Stimulated activated CD4-positive, alpha-beta T cell treated with anti-CD3 and anti-CD28 coated beads, Interleukin-15, amount 100 ng/mL, for 1 hour (primary cell): Measurements from ENCODE around the gene MRTFA.

ENCODE experiments used
- DNase-seq, 2 donors: peaks; one replicate each; pipeline ENCODE4 v3.0.0-alpha.2; 2020; ENCODE audit warnings: low read depth in 1 of 2, low spot score in 1 of 2

Gene MRTFA

DNA sequence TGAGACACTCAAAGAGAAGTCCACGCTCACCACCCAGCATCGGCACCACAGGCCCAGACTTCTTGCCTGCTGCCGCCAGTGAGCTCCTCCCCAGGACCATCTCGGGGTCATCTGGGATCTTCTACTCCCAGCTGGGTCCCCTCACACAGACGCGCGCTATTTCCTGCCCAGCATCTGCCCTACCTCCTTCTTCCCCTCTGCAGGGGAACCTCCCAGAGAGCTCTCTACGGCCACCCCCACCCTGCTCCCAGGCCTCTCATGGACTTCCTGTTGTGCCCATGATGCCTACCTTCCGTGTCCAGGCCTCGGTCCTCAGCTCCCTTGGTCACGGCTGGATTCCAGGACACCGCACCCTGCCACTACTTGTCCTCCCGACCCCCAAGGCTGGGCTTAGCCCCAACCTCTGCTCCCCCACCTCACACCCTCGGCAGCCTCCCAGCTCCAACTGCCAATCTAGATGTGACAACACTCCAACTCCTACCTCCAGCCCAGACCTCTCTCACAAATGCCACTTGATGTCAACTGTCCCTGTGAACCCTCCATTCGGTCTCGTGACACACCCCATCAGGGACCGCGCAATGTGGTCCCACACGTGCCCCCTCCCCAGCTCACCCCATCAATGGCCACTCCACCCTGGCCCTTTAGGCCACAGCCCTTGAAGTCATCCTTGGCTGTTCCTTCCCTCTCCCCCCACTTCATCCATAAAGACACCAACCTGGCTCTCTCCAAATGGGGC is 220.8 kb downstream of the MRTFA start:
- no peak for DNase-seq

DNA sequence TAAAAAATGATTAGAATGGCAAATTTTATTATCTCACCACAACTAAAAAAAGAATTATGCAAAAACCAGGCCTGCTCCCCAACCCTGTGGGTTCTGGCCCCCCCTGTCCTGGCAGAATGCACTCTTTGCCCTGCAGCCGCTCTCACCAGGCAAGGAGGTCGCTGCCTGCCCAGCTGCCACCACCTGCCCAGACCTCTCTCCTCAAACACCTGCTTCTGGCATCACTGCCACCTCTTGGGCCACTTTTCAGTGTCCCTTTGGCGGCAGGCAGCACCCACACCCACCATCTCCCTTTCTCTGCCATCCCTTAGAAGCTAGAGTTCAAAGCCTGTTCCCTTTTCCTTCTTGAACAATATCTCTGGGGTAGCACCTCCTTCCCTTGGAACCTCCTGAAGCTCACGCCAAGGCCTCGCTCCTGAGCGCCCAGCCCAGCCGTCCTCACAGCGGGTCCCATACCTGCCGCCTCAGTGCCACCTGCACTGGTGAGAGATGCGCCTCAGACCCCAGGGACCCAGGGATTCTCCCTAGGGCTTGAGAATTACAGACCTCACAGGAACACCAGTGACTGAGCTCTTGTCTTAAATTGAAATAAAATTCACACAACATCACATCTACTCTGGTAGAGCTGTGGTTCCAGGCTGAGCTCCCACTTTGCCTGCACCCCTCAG is 221.5 kb downstream of the MRTFA start:
- DNase-seq, result no peak

DNA sequence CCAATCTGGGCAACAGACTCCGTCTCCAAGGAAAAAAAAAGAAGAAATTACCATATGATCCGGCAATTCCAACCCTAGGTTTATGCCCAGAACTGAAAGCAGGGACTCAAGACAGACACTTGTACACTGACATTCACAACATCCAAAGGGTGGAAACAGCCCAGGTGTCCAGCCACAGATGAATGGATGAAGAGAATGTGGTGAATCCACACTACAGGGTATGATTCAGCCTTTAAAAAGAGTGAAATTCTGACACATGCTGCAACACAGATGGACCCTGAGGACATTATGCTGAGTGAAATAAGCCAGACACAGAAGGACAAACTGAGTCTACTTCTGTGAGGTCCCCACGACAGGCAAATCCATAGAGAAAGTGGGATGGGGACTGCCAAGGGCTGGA is 222.2 kb downstream of the MRTFA start:
- no peak for DNase-seq

DNA sequence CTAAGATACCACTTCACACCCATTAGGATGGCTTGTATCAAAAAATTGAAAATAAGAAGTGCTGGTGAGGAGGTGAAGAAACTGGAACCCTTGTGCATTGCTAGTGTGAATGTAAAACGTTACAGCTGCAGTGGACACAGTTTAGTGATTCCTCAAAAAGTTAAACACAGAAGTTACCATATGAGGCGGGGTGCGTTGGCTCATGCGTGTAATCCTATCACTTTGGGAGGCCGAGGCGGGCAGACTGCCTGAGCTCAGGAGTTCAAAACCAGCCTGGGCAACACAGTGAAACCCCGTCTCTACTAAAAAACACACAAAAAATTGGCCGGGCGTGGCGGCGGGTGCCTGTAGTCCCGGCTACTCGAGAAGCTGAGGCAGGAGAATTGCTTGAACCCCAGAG is 222.6 kb downstream of the MRTFA start:
- DNase-seq, result no peak

DNA sequence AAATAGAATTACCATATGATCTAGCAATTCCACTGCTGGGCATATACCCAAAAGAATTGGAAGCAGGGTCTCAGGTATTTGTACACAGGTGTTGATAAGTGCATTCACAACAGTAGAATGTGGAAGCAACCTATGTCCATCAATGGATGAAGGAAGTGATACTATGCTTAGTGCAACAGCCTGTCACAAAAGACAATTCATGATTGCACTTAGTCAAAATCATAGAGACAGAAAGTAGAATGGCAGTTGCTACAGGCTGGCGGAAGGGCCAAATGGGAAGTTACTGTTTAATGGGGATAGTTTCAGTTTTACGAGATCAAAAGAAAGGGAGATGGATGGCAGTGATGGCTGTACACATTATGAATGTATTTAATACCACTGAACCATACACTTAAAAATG is 224.1 kb downstream of the MRTFA start:
- no peak for DNase-seq

DNA sequence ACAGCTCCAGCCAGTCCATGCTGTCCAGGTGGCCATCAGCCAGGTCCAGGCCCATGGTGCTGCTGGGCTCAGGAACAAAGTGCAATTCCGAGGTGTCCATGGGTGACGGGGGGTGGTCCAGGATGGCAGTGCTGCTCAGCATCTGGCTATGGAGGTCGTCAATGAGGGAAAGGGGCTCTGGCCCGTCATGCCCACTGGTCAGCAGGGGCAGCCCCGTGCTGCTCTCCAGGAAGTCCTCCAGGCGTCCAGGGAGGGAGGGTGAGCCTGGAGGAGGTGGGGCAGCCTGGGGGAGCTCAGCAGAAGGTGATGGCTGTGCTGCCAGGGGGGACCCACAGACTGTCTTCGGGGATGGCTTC is 225.0 kb downstream of the MRTFA start:
- no peak for DNase-seq

DNA sequence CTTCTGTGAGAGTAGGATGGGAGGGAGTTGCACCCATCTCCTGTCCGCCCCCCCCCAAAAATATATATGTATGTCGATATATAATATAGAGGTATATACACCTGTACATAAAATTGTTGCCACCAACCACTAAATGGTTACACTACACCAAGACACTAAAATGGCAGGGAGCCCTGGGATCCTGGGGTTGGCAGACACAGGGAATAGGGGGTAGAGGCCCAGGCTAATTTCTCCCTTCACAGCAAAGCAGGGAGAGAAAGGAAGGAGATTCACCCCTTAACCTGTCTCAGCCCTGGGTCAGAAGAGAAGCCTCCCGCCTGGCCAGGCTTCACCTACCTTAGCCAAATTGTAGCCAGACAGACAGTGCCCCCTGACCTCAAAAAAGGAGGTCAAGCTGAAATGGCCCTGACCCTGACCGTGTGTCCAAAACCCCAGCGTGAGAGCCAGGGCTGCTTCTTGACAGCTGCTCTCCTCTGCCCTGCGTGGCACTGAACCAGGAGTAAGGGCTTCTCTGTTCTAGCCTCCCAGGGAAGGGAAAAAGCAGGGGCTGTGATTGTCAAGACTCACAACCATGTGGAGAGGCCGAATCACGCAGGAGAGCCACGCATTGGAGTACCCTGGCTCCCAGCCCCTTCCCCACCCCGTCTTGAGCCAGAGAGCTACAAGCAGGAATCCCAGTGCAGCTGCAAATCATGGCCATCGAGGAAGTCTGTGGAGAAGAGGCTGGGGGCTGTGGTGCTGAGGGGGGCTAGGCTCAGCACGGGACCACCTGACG is 225.6 kb downstream of the MRTFA start:
- no peak for DNase-seq

DNA sequence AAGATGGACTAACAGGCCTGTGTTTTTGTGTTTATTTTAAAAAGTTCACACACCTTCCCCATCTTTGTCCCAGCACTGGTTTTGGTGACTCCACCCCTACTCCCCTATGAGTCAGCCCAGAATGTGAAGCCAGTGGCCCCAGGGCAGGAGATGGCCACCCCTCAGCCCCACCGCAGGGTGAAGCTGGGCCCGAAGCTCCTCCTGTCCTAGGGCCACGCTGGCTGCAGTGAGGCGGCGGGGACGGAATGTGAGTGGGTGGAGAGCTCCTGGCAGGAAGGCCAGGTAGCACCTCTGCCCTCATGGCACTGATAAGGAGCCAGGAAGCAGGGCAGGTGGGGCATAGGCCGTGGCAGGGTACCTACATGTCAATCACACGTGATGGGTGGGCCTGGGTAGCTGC is 226.2 kb downstream of the MRTFA start:
- no peak for DNase-seq

DNA sequence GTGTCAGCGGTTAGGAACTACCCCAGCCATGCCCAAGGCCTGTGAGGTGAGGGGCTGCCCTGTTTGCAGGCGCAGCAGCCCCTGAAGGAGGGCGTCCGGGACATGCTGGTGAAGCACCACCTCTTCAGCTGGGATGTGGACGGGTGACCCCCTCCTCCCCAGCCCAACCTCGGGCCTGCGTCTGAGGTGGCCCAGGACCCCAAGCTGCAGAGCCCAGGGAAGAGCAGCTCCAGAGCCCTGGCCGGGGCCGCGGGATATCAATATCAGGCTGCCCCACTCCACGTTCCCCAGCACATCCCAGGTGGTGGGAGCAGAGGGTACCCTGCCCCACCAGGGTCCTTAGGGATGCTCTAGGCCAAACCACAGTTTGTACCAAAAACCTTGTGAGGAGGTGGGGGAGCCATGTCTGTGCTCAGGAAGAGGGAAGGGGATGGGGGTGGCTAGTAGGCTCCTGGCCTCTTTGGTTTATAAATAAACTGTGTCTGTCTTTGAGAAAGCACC is 226.9 kb downstream of the MRTFA start:
- no peak for DNase-seq

DNA sequence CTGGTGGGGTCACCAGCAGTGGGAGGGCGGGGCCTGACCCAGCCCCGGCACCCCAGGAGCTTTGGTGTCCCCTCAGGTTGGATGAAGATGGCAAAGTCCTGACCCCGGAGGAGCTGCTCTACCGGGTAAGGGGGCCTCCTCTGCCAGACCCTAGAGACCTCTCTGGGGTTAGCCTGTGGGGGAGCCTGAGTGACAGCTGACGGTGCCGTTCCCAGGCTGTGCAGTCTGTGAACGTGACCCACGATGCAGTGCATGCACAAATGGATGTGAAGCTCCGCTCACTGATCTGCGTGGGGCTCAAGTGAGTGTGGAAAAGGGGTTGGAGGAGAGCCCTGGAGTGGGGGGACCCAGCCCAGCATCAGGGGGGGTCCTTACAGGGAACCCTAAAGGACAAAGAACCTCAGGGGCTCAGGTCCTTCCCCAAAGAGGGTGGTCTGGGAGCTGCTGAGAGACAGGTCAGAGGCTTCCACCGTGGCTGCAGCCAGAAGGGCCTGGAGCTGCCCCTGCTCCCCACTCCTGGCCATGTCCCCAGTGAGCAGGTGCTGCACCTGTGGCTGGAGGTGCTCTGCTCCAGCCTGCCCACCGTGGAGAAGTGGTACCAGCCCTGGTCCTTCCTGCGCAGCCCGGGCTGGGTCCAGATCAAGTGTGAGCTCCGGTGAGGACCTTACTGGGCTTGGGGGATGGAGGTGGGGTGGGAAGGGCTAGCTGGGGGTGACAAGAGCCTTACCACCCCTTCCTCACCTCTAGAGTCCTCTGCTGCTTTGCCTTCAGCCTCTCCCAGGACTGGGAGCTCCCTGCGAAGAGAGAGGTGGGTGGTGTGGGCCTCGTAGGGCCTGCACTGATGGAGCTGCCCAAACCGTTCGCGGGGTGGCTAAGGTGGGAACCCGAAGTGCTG is 227.6 kb downstream of the MRTFA start:
- no peak for DNase-seq

DNA sequence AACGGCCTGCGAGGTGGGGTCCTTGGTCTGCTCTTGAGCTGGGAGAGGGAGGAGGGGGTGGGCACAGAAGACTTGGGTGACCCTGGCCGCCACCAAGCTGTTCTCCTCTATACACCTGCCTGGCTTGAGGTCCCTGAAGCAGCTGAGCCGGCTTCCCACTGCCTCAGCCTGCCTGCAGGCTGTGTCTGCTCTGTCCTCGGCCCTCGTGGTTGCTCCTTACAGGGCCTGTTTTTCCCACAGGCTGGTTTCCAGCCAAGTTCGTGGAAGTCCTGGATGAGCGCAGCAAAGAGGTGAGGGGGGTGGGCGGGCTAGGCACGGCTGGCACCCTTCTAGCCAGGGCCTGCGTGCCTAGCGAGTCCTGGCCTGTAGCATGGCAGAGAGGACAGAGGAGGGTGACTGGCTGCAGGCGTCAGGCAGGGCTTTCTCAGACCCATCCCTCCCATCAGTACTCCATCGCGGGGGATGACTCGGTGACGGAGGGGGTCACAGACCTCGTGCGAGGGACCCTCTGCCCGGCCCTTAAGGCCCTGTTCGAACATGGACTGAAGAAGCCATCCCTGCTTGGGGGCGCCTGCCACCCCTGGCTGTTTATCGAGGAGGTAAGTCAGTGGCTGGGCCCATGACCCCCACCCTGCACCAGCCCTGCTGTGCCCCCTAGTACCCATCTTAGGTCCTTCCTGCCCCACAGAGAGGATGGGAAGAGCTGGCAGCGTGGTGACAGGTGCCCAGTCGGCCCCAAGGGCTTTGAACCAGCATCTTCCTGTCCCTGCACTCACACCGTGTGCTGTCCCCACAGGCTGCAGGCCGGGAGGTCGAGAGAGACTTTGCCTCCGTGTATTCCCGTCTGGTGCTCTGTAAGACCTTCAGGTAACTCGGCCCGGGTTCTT is 228.4 kb downstream of the MRTFA start:
- DNase-seq, result no peak

DNA sequence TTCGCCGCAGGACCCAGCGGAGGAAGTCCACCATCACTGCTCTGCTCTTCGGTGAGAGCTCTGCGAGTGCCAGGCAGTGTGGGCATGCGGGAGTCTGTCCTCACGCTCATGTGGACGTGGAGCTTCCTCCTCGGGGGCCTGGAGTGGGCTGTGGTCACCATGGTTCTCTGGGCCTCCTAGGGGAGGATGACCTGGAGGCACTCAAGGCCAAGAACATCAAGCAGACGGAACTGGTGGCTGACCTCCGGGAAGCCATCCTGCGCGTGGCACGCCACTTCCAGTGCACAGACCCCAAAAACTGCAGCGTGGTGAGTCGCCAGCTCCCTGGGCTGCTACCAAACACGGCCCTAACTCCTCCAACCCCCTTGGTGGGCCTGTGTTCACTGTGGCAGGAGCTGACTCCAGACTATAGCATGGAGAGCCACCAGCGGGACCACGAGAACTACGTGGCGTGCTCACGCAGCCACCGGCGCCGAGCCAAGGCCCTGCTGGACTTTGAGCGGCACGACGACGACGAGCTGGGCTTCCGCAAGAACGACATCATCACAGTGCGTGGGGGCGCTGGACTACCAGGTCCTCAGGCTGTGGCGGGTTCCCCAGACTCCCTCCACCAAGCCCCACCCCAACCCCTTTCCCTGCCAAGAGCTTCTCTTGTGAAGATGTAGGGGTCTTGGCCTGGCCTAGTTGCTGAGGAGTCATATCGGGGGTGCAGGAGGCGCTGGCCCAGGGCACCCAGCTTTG is 229.3 kb downstream of the MRTFA start:
- DNase-seq, result no peak

DNA sequence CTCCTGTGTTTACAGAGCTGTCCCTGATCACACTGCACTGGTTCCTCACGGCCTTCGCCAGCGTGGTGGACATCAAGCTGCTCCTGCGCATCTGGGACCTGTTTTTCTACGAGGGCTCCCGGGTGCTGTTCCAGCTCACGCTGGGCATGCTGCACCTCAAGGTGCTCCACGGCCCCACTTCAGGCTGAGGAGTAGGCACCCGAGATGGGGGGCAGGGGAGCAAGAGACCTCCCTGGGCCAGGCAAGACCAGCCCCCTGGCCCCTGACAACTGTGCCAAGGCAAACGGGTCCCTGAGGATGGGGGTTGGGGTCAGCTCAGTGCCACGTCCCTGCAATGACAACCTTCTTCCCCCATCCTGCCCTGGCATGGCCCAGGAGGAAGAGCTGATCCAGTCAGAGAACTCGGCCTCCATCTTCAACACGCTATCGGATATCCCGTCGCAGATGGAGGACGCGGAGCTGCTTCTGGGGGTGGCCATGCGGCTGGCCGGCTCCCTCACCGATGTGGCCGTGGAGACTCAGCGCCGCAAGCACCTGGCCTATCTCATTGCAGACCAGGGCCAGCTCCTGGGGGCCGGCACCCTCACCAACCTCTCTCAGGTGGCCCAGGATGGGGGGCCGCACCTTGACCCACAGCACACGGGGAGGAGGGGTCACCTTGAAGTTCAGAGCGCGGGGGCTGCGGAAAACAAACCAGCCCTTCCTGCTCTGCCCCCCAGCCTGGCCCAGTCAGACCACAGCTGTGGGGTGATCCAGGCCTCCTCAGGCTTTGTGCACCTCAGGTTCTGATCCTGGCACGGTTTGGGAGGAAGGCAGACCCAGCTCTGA is 230.2 kb downstream of the MRTFA start:
- no peak for DNase-seq

DNA sequence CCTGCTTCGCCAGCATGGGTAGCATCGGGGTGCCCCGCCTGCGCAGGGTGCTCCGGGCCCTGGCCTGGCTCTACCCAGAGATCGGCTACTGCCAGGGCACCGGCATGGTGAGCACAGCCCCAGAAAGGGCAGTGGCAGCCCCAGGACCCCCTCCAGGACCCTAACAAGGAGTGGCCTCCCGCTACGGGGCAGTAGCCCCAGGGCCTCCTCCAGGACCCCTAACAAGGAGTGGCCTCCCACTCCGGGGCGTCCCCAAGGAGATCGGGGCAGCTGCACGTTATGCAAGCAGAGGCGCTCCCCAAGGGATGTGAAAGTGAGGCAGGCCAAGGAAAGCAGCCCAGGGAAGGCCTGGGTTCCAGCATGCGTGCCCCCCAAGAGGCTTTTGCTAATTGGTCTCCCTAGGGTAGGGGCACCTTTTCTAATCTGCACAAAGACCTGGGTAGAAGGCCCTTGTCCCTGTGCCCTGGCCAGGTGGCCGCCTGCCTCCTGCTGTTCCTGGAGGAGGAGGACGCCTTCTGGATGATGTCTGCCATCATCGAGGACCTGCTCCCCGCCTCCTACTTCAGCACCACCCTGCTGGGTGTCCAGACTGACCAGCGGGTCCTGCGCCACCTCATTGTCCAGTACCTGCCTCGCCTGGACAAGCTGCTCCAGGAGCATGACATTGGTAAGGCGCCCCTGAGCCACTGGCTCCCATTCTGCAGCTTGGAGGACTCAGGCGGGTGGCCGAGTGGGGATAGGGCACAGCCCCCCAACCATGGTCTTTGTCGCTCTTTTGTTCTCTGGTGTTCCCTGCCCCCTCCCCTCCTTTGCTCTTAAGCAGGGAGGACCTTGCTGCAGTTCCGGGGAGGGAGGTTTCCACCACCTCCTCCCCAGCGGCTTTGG is 231.1 kb downstream of the MRTFA start:
- no peak for DNase-seq

DNA sequence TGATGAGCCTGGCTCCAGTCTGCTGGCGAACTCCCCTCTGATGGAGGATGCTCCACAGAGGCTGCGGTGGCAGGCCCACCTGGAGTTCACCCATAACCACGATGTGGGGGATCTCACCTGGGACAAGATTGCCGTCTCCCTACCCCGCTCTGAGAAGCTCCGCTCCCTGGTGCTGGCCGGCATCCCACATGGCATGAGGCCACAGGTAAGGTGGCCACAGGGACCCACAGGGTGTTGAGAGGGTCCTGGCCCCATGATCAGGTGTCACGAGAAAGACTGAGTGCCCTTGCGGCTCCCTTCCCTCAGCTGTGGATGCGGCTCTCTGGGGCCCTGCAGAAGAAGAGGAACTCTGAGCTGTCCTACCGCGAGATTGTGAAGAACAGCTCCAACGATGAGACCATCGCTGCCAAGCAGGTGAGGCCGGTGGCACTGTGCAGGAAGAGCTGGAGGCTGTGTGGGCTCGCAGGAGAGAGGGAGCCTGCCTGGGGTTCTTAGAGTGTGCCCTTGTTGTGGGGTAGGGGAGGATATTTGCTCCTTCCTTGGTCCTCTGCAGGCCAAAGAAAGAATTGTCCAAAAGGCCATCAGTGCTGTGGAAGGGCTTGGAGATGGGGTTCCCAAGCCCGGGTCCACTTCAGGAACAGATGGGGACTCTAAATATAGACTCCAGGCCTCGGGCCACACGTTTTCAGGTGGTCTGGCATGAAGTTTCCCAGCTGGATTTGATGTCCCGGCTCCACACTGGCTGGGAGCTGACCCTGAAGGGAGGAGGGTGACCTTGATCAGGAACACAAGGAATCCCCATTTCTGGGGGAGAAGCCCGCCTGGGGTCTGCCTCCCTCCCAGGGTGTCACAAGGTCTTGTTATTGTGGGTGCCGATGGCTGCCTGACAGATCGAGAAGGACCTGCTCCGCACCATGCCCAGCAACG is 232.0 kb downstream of the MRTFA start:
- DNase-seq, result no peak

DNA sequence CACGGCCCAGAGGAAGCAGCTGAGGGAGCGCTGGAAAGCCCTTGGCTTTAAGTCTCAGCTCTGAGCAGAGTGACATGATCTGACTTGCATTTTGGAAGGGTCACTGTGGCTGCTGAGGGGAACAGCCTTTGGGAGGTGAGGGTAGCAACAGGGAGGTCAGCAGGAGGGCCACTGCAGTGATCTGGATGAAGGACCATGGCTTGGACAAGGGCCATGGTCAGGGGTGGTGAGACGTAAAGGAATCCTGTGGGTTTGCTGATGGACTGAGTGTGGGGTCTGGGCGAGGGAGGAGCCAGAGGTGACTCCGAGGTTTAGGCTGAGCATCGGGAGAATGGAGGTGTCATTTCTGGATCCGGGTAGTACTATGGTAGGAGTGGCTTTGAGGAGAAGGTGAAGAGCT is 232.9 kb downstream of the MRTFA start:
- no peak for DNase-seq

DNA sequence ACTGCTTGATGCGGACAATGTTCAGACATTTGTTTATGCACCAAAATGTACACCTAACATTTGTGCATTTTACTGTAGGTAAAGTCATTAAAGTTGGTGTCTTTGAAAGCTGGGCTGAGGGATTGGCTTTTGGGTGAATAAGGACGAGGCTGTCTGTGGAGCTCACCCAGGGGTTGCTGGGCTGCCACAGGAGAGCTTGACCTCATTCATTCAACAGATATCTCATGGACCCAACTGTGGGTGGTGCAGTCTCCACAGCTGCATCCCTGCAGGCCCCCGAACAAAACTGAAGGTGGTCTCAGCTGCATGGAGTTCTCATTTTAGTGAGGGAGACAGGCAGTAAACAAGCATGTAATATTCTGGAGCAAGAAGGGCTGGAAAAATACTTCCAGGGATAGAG is 233.4 kb downstream of the MRTFA start:
- no peak for DNase-seq
